Panc1 (cell line): ENCODE measurements around the gene CDK6.

ENCODE experiments used
- CTCF ChIP-seq: fragments of 450-650 bp; IDR thresholded peaks from 2 replicates; pipeline ENCODE4 v1.5.1; 2017; ENCODE audit warnings: mild to moderate bottlenecking
- POLR2AphosphoS5 ChIP-seq: IDR thresholded peaks from 2 replicates; pipeline ENCODE4 v1.6.1; 2012; ENCODE audit warnings: mild to moderate bottlenecking, low read depth, low read length, moderate library complexity
- REST ChIP-seq, 2 experiments: IDR thresholded peaks; 2 replicates each; pipeline ENCODE4 v1.6.1; 2011 to 2012; ENCODE audit warnings: low read depth in 2 of 2, control low read depth in 1 of 2, low read length in 1 of 2, mild to moderate bottlenecking in 1 of 2, moderate library complexity in 1 of 2; ENCODE audit not compliant: insufficient read depth in 1 of 2
- SIN3A ChIP-seq: IDR thresholded peaks from 2 replicates; pipeline ENCODE4 v1.6.1; 2012; ENCODE audit warnings: low read depth, mild to moderate bottlenecking, low read length, moderate library complexity, borderline replicate concordance; ENCODE audit not compliant: insufficient read depth
- TCF7L2 ChIP-seq: IDR thresholded peaks from 2 replicates; pipeline ENCODE4 v1.6.1; 2011; ENCODE audit warnings: mild to moderate bottlenecking, low read depth, low read length, inconsistent platforms

GRCh38 chr7:92723205-92723604, 113.2 kb downstream of the CDK6 start:
- TF ChIP-seq REST (IDR thresholded peaks at IDR 0.05; ENCODE audit: insufficient read depth in 1 of 2, low read depth in 2 of 2, low read length in 1 of 2) = no peak
- TF ChIP-seq CTCF = no peak
- no peak for TF ChIP-seq POLR2AphosphoS5
- TF ChIP-seq TCF7L2 = no peak
- TF ChIP-seq SIN3A = no peak
